NCI-H526 (cell line): ENCODE data around the gene PRDM4.

ENCODE experiments used
- DNase-seq, 2 experiments: peaks; one replicate each; lab custom pipeline; 2025; lab: John Stamatoyannopoulos, UW

PRDM4 gene

DNA sequence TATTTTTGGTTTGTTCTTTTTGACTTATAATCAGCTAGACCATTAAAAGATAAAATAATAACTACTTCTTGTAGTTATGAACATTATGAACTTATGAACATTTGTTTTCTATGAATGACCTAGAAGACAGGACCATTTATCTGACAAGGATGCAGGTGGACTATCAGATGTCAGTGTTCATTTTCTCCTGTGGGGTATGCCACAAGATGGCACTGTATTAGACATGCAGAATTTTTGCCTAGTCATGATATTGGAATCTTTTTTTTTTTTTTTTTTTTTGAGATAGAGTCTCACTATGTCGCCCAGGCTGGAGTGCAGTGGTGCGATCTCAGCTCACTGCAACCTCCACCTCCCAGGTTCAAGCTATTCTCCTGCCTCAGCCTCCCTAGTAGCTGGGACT lies 65.2 kb downstream of the PRDM4 start:
- DNase-seq: peak in 1 of 2 experiments; percentile 10

DNA sequence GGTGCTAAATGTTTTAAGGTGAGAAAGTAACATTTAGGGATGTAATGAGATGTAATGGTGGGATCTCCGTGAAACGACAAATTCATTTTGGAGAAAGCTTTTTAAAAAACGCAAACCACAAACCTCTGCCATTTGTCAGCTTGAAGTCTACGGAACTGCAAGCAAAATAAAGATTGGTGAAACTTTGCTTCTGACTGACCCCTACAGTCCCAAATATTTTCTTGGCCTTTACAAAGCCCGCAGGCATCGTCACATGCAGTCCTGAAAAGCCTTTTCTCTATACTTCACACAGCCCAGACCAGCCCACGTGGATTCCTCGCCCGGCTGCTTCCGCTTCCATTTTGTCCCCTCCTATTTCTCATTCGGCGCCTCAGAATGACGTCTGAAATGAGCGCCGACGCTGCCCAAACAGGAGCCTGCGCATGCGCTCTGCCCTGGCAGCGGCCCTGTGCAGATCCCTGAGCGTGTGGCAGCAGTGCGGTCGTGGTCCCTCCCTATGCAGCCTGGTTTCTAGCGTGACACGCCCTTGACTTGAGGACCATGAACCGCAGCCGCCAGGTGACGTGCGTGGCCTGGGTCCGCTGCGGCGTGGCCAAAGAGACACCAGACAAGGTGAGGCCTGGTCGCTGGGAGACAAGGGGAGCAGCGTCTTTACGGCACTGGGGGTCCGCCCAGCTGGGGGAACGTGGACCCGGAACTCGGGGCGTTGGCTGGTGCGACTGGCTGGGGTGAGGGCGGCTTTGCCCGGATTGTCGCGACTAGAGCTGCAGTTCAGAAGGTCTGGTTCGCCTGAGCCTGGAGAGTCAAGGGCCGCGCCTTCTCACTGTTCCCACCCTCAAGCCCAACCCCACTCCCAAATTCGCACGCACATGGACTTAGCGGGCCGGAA lies 75.3 kb downstream of the PRDM4 start, which contains the start of gene PWP1:
TSS of gene PWP1 (plus strand) at position 440 of the 889 bp plus-strand sequence. CDS start at position 541, 101 bp downstream.
- peak; percentile 82 to 97 for DNase-seq

- DNase-seq: peak; percentile 10 to 11
These were observed 76.0 kb downstream of the PRDM4 start for GRCh38 chr12:107684990-107685359.

DNA sequence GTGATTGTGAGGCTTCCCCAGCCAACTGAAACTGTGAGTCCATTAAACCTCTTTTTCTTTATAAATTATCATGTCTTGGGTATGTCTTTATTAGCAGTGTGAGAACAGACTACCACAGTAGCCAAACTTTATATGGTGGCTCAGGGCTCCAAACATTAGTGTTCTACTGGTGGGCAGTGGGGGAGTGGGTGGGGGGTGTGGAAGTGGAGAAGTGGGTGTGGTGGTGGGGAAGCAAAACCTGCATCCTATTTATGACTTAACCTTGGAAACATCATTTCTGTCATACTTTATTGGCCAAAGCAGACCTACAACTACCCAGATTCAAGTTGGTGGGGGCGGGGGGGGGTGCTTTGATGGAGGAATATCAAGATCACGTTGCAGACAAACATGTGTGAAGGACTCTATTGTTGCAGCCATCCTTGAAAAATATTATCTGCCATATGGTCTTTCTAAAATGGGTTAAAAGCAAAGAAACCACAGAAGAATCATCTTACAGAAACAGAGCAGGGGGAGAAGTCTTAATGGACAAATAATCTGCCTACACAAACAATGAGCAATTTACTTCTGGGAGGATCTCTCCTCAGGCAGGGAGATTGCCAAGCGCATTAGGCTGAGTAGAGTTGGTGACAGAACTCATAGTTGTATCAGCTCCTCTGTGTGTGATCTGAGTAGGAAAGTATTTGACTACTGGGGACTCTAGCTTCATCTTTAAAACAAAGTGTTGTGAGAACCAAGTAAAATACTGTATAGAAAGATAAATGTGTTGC lies 76.7 kb downstream of the PRDM4 start:
- no peak for DNase-seq
